Keratinocyte (primary cell): ENCODE results near the gene PRG3. TPM values are rescaled to one million over a fixed set of nuclear protein-coding genes. Genes with fewer than 3 reads are reported as not detected.

Experiments
- DNase-seq: peaks from one replicate; pipeline ENCODE4 v3.0.0-alpha.2; 2011; ENCODE audit warnings: low read depth, missing footprints, low spot score
- FAIRE-seq: peaks from 2 replicates; lab custom pipeline; 2011; peaks lifted over from hg19 to GRCh38; lab: Jason Lieb, UNC
- H2AFZ ChIP-seq: 2 replicates; pipeline ENCODE4 v1.6.0; 2012; ENCODE audit warnings: low read length, control low read depth, inconsistent platforms; ENCODE audit not compliant: control insufficient read depth
- H3K27ac ChIP-seq: 2 replicates; pipeline ENCODE4 v1.5.1; 2011; ENCODE audit warnings: low read length; ENCODE audit not compliant: control insufficient read depth, insufficient read depth
- H3K27me3 ChIP-seq: 3 replicates; pipeline ENCODE4 v1.6.0; 2011; ENCODE audit warnings: low read length; ENCODE audit not compliant: control insufficient read depth, insufficient read depth; ENCODE audit errors: extremely low read depth
- H3K36me3 ChIP-seq, 2 experiments: 2 replicates in 1 of 2; 3 replicates in 1 of 2; pipeline ENCODE4 v1.5.1; 2011; ENCODE audit warnings: low read length in 2 of 2, mild to moderate bottlenecking in 1 of 2; ENCODE audit not compliant: control insufficient read depth in 2 of 2, insufficient read depth in 2 of 2; ENCODE audit errors: extremely low read depth in 1 of 2
- H3K4me1 ChIP-seq: 3 replicates; pipeline ENCODE4 v1.5.1; 2011; ENCODE audit warnings: low read length; ENCODE audit not compliant: control insufficient read depth, insufficient read depth; ENCODE audit errors: extremely low read depth
- H3K4me2 ChIP-seq: 3 replicates; pipeline ENCODE4 v1.6.0; 2011; ENCODE audit warnings: low read depth, low read length; ENCODE audit not compliant: control insufficient read depth, insufficient read depth; ENCODE audit errors: extremely low read depth
- H3K4me3 ChIP-seq, 3 experiments: fragments of 200-600 bp in 1 of 3; sonication (generic) in 1 of 3; 2 replicates in 2 of 3; 3 replicates in 1 of 3; pipeline ENCODE4 v1.5.1; 2011 to 2016; ENCODE audit warnings: low read length in 3 of 3, mild to moderate bottlenecking in 3 of 3, control low read depth in 2 of 3, inconsistent platforms in 1 of 3, low read depth in 1 of 3, mixed read lengths in 1 of 3, mixed run types in 1 of 3, moderate library complexity in 1 of 3; ENCODE audit not compliant: control insufficient read depth in 2 of 3, insufficient read depth in 2 of 3; ENCODE audit errors: extremely low read depth in 1 of 3
- H3K79me2 ChIP-seq: 2 replicates; pipeline ENCODE4 v1.6.0; 2012; ENCODE audit warnings: low read length; ENCODE audit not compliant: control insufficient read depth, insufficient read depth
- H3K9ac ChIP-seq: 3 replicates; pipeline ENCODE4 v1.6.0; 2011; ENCODE audit warnings: low read length; ENCODE audit not compliant: control insufficient read depth, insufficient read depth; ENCODE audit errors: extremely low read depth
- H3K9me1 ChIP-seq: 3 replicates; pipeline ENCODE4 v1.6.0; 2011; ENCODE audit warnings: low read length; ENCODE audit not compliant: control insufficient read depth, insufficient read depth; ENCODE audit errors: extremely low read depth
- H3K9me3 ChIP-seq: 2 replicates; pipeline ENCODE4 v1.5.1; 2012; ENCODE audit warnings: low read depth, low read length; ENCODE audit not compliant: control insufficient read depth
- H4K20me1 ChIP-seq: 3 replicates; pipeline ENCODE4 v1.6.0; 2011; ENCODE audit warnings: low read length; ENCODE audit not compliant: control insufficient read depth, insufficient read depth; ENCODE audit errors: extremely low read depth
- CTCF ChIP-seq, 3 experiments: IDR thresholded peaks in 1 of 3; conservative IDR thresholded peaks in 1 of 3; optimal IDR thresholded peaks in 1 of 3; 2 replicates in 2 of 3; 3 replicates in 1 of 3; pipeline versions ENCODE3 to v1.5.1; 2011; ENCODE audit warnings: low read length in 3 of 3, mild to moderate bottlenecking in 3 of 3, moderate library complexity in 2 of 3, control low read depth in 1 of 3, inconsistent platforms in 1 of 3; ENCODE audit not compliant: insufficient read depth in 2 of 3; ENCODE audit errors: extremely low read depth in 1 of 3
- EZH2 ChIP-seq: IDR thresholded peaks from one replicate; pipeline ENCODE4 v1.6.1; 2012; ENCODE audit warnings: inconsistent platforms, mild to moderate bottlenecking, low read length, moderate library complexity
- dilution Hi-C: fragments of 300-500 bp; cut with MboI; formaldehyde crosslinking; loops from one replicate; pipeline ENCODE4 v1.7.0; 2020; ENCODE audit warnings: low sequenced_read_pairs; ENCODE audit not compliant: extremely low pct_ligation_motif_present
- polyA plus RNA-seq, 5 experiments: library from polyadenylated mRNA; depleted of rRNA in 3 of 5; stranded (reverse) in 3 of 5; stranded (forward) in 1 of 5; unstranded in 1 of 5; fragments of >200 nt; gene quantifications; 1 replicate in 1 of 5; 2 replicates in 3 of 5; 3 replicates in 1 of 5; pipeline versions ENCODE4 v1.2.1 to v1.2.3, GENCODE V29; 2011 to 2012; ENCODE audit warnings: missing spikeins in 2 of 5, low read depth in 1 of 5, low replicate concordance in 1 of 5

The PRG3 gene
- polyA plus RNA-seq, 1 donor (not counting 4 experiments of a cell fraction or from before 2014, with no cell fraction given) = not detected

- TF ChIP-seq CTCF (optimal IDR thresholded peaks at IDR 0.05 in 1 of 3, IDR thresholded peaks at IDR 0.05 in 1 of 3, conservative IDR thresholded peaks at IDR 0.05 in 1 of 3; ENCODE audit: extremely low read depth in 1 of 3, insufficient read depth in 2 of 3, low read length in 3 of 3) (no peak), EZH2 (no peak)
- Histone ChIP-seq H3K79me2 (no peaks in the 10 kb centered on the region), H3K4me2 (peak overlapping the region; percentile 29), H3K9me1 (no peaks in the 10 kb centered on the region), H2AFZ (no peak overlapping the region), H3K4me1 (peaks cover 42% of the 10 kb centered on the region), H4K20me1 (no peaks in the 10 kb centered on the region), H3K36me3 (peaks cover 0 to 2% of the 10 kb centered on the region in 2 experiments), H3K27me3 (no peaks in the 10 kb centered on the region), H3K9ac (no peak overlapping the region), H3K9me3 (no peaks in the 10 kb centered on the region), H3K4me3 (no peak overlapping the region), H3K27ac (peak overlapping the region; percentile 6)
- DNase-seq = peak; percentile 64
- peak; percentile 88 for FAIRE-seq
- dilution Hi-C loops = no loop called here
Observed at GRCh38 chr11:57402188-57403002, 21.4 kb upstream of the PRG3 start.

- Histone ChIP-seq H3K4me3 (no peak overlapping the region), H3K27ac (no peak overlapping the region), H3K9ac (no peak overlapping the region), H3K4me2 (no peak overlapping the region), H2AFZ (no peak overlapping the region), H3K79me2 (no peaks in the 10 kb centered on the region), H3K36me3 (no peaks in the 10 kb centered on the region), H3K4me1 (peaks cover 27% of the 10 kb centered on the region), H4K20me1 (no peaks in the 10 kb centered on the region), H3K27me3 (no peaks in the 10 kb centered on the region), H3K9me3 (no peaks in the 10 kb centered on the region), H3K9me1 (no peaks in the 10 kb centered on the region)
- DNase-seq = no peak
- no peak for TF ChIP-seq CTCF (optimal IDR thresholded peaks at IDR 0.05 in 1 of 3, IDR thresholded peaks at IDR 0.05 in 1 of 3, conservative IDR thresholded peaks at IDR 0.05 in 1 of 3; ENCODE audit: extremely low read depth in 1 of 3, insufficient read depth in 2 of 3, low read length in 3 of 3)
- TF ChIP-seq EZH2 = no peak
- dilution Hi-C loops = no loop called here
- no peak for FAIRE-seq
Observed at GRCh38 chr11:57399972-57400578, 19.1 kb upstream of the PRG3 start.
